Pancreas (tissue), 10 donors: ENCODE results near the gene PHACTR3. TPM values are rescaled to one million over a fixed set of nuclear protein-coding genes. Genes with fewer than 3 reads are reported as not detected.
"Not testable (repeated sequence)": the region's sequence is repeated elsewhere in the genome, so short reads cannot be mapped to it uniquely, and the experiment has no call there.

Source experiments
- ATAC-seq, 4 donors: fragments of 200-7000 bp; cut with Tn5 transposase; one replicate each; pipeline versions ENCODE4 v1.8.0 to v1.9.1; 2020; ENCODE audit warnings: mild to moderate bottlenecking in 4 of 4, moderate library complexity in 4 of 4
- DNase-seq, 6 donors: peaks; one replicate each; pipeline ENCODE4 v3.0.0-alpha.2; 2020
- FAIRE-seq: peaks from 2 replicates; lab custom pipeline; 2012; peaks lifted over from hg19 to GRCh38; lab: Jason Lieb, UNC
- H3K27ac ChIP-seq, 4 donors: fragments of 200-600 bp; sonication (generic); 1 replicate in 3 of 4; 2 replicates in 1 of 4; pipeline versions ENCODE4 v1.5.0 to v1.8.0; 2020
- H3K27me3 ChIP-seq, 4 donors: fragments of 200-600 bp; one replicate each; pipeline ENCODE4 v1.8.0; 2021
- H3K36me3 ChIP-seq, 3 donors: fragments of 200-600 bp; sonication (generic) in 1 of 3; one replicate each; pipeline versions ENCODE4 v1.5.0 to v1.8.0; 2020 to 2021
- H3K4me1 ChIP-seq, 3 donors: fragments of 200-600 bp; one replicate each; pipeline ENCODE4 v1.8.0; 2021
- H3K4me3 ChIP-seq, 4 donors: fragments of 200-600 bp; sonication (generic) in 2 of 4; one replicate each; pipeline versions ENCODE4 v1.5.0 to v1.8.0; 2020 to 2021
- H3K9me3 ChIP-seq, 4 donors: fragments of 200-600 bp; one replicate each; pipeline ENCODE4 v1.8.0; 2021
- WGBS, 2 donors: extraction: QIAGEN DNeasy Blood & Tissue Kit; methylation state at CpG; one replicate each; pipeline ENCODE4 v1.1.7; 2013; 5-methylcytosine and 5-hydroxymethylcytosine counted together
- intact Hi-C, 3 donors: fragments of 100-400 bp; cut with DNase I; formaldehyde crosslinking; loops; one replicate each; pipeline versions ENCODE4 v1.11.1 to v1.14.2; 2022
- polyA plus RNA-seq, 2 donors: library from polyadenylated mRNA; stranded (reverse); fragments of 200-250 nt; gene quantifications; one replicate each; pipeline ENCODE4 v1.2.3, GENCODE V29; 2013
- total RNA-seq, 6 donors: library from RNA; stranded (reverse); fragmentation: NEBNext Ultra II Directional in 4 of 6; extraction: Animal tissue kit (Norgen Biotek cat#: 25700) in 4 of 6; gene quantifications; one replicate each; pipeline versions ENCODE4 v1.2.1 to v1.2.4, GENCODE V29; 2021 to 2023
- TF ChIP-seq, protein P1 (sequence below), 4 donors: fragments of 200-600 bp; sonication (generic) in 3 of 4; IDR thresholded peaks; one replicate each; pipeline versions ENCODE4 v1.5.0 to v1.8.0; 2021; ENCODE audit warnings: antibody characterized with exemption in 4 of 4
- donor health status: healthy with polysubstance abuse.
- donor health status: DM: no; HTN: no; CAD: no; lungs with moderate emphysema.
- donor health status: DM: no; HTN: no; CAD: no.
- donor health status: control.
- donor health status: control.
- donor health status: Bipolar disorder and iron deficiency.
- donor health status: DM: yes; HTN: yes; CAD: no.
- donor health status: DM: no; HTN: no; CAD: no.
- donor health status: DM: no; HTN: no; CAD: no.
- donor health status: DM: yes; HTN: yes; CAD: no.

The PHACTR3 gene
- total and polyA plus RNA-seq, 8 donors = 0.14 to 1.5 (median 0.35) TPM; not detected in 3

DNA sequence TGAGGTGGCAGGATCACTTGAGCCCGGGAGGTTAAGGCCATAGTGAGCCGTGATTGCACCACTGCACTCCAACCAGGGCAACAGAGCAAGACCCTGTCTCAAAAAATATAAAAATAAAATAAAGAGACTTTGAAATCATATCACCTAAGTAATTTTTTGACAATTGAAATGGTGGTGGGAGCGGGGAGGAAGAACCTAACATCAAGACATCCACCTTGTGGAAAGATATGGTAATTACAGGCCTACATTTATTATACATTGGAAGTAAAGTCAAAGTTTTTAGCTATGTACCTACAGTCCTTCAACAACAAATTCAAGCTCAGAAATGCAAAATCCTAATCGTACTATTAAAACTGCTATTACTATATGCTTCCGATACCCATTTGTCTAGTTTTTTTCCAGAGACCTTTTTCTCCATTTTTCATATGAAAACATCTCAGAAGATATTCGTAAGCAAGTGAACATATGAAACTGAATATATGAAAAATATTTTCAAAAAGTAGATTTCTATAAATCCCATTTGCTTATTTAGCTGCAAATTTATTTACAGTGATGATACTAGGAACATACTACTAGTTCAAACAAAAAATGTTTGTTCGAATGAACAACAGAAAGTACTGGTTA is 245.8 kb downstream of the PHACTR3 start:
- FAIRE-seq (peak; percentile 69), DNase-seq (no peak), ATAC-seq (peak in 3 of 4 donors; percentile 62 to 66 (median 63))
- TF ChIP-seq, protein P1, sequence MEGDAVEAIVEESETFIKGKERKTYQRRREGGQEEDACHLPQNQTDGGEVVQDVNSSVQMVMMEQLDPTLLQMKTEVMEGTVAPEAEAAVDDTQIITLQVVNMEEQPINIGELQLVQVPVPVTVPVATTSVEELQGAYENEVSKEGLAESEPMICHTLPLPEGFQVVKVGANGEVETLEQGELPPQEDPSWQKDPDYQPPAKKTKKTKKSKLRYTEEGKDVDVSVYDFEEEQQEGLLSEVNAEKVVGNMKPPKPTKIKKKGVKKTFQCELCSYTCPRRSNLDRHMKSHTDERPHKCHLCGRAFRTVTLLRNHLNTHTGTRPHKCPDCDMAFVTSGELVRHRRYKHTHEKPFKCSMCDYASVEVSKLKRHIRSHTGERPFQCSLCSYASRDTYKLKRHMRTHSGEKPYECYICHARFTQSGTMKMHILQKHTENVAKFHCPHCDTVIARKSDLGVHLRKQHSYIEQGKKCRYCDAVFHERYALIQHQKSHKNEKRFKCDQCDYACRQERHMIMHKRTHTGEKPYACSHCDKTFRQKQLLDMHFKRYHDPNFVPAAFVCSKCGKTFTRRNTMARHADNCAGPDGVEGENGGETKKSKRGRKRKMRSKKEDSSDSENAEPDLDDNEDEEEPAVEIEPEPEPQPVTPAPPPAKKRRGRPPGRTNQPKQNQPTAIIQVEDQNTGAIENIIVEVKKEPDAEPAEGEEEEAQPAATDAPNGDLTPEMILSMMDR (IDR thresholded peaks at IDR 0.05) = peak in 3 of 4 donors; percentile 59 to 63 (median 60)
- H3K27ac ChIP-seq = no peak overlapping the region
- 71 to 76% methylated on average over 7 of the region's 7 CpGs for WGBS, 2 donors
- intact Hi-C loops = no loop called here
- no peak overlapping the region for H3K4me3 ChIP-seq
- no peaks in the 10 kb centered on the region for H3K36me3 ChIP-seq
- H3K27me3 ChIP-seq = no peaks in the 10 kb centered on the region
- H3K9me3 ChIP-seq = no peaks in the 10 kb centered on the region
- H3K4me1 ChIP-seq = no peaks in the 10 kb centered on the region

DNA sequence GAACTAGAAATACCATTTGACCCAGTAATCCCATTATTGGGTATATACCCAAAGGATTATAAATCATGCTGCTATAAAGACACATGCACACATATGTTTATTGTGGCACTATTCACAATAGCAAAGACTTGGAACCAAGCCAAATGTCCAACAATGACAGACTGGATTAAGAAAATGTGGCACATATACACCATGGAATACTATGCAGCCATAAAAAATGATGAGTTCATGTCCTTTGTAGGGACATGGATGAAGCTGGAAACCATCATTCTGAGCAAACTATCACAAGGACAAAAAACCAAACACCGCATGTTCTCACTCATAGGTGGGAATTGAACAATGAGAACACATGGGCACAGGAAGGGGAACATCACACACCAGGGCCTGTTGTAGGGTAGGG is 252.2 kb downstream of the PHACTR3 start:
- DNase-seq, H3K4me3 ChIP-seq, H3K36me3 ChIP-seq, ATAC-seq, H3K9me3 ChIP-seq, H3K4me1 ChIP-seq, H3K27ac ChIP-seq, H3K27me3 ChIP-seq, intact Hi-C loops, FAIRE-seq: not testable (repeated sequence)
- 100% methylated on average over 1 of the region's 1 CpG; no CpG with 5 or more reads in 1 of the 2 donors for whole genome bisulfite sequencing, 2 donors

DNA sequence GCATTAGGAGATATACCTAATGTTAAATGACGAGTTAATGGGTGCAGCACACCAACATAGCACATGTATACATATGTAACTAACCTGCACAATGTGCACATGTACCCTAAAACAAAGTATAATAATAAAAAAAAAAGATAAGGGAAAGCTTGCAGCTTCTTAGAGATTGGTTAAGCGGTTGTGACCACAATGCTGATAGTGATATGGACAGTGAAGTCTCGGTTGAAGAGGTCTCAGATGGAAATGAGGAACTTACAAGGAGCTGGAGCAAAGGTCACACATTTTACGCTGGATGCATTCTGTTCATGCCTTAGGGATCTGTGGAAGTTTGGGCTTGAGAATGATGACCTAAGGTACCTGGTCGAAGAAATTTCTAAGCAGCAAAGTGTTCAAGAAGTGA is 252.6 kb downstream of the PHACTR3 start:
- H3K36me3 ChIP-seq, H3K9me3 ChIP-seq, DNase-seq, FAIRE-seq, ATAC-seq, H3K27me3 ChIP-seq, H3K27ac ChIP-seq, H3K4me1 ChIP-seq, intact Hi-C loops, H3K4me3 ChIP-seq: not testable (repeated sequence)
- 93 to 94% methylated on average over 5 of the region's 5 CpGs for WGBS, 2 donors

DNA sequence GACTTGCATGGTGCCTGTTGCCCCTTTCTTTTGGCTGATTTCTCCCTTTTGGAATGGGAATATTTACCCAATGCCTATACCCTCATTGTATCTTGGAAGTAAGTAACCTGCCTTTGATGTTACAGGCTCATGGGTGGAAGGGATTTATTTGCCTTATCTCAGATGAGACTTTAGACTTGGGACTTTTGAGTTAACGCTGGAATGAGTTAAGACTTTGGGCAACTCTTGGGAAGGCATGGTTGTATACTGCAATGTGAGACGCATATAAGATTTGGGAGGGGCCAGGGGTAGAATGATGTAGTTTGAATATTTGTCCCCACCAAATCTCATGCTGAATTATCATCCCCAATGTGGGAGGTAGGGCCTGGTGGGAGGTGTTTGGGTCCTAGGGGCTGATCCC is 253.6 kb downstream of the PHACTR3 start:
- ATAC-seq (no peak), DNase-seq (no peak), FAIRE-seq (no peak)
- H3K36me3 ChIP-seq = no peaks in the 10 kb centered on the region
- no peaks in the 10 kb centered on the region for H3K9me3 ChIP-seq
- H3K4me1 ChIP-seq = no peaks in the 10 kb centered on the region
- TF ChIP-seq, protein P1 (IDR thresholded peaks at IDR 0.05) = no peak
- H3K27me3 ChIP-seq = no peaks in the 10 kb centered on the region
- H3K4me3 ChIP-seq = no peak overlapping the region
- WGBS, 2 donors = 94 to 96% methylated on average over 2 of the region's 2 CpGs
- no peak overlapping the region for H3K27ac ChIP-seq
- intact Hi-C loops = no loop called here

DNA sequence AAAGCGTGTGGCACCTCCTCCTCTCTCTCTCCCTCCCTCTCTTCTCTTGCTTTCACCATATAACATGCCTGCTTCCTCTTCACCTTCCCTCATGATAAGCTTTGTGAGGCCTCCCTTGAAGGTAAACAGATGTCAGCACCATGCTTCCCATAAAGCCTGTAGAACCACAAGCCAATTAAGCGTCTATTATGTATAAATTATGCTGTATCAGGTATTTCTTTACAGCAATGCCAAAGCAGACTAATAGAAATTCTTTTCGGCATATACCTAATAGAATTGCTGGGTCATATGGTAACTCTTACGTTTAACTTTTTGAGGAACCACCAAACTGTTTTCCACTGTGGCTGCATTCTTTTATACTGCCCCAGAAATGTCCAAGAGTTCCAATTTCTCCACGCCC is 254.1 kb downstream of the PHACTR3 start:
- Histone ChIP-seq H3K27ac (no peak overlapping the region), H3K9me3 (no peaks in the 10 kb centered on the region), H3K36me3 (no peaks in the 10 kb centered on the region), H3K4me3 (no peak overlapping the region), H3K27me3 (no peaks in the 10 kb centered on the region), H3K4me1 (no peaks in the 10 kb centered on the region)
- intact Hi-C loops = no loop called here
- FAIRE-seq = no peak
- no peak for DNase-seq
- TF ChIP-seq, protein P1 (IDR thresholded peaks at IDR 0.05) = no peak
- WGBS, 2 donors = 94 to 96% methylated on average over 5 of the region's 5 CpGs
- no peak for ATAC-seq

DNA sequence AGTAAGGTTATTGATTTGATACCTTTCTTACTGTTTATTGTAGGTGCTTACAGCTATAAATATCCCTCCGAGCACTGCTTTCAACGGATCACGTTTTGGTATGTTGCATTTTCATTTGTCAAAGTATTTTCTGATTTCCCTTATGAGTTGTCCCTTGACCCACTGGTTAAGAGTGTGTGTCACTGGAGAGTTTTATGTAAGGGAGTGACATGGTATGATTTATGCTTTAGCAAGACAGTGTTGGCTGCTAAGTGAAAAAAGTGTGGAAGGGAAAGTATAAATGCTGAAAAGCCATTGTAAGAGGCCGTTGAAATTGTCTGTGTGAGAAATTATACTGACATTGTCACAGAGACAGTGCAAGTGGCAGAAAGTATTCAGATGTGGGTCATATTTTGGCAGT is 257.1 kb downstream of the PHACTR3 start:
- Histone ChIP-seq H3K9me3 (no peaks in the 10 kb centered on the region), H3K4me1 (no peaks in the 10 kb centered on the region), H3K4me3 (no peak overlapping the region), H3K36me3 (no peaks in the 10 kb centered on the region), H3K27me3 (no peaks in the 10 kb centered on the region), H3K27ac (no peak overlapping the region)
- no peak for ATAC-seq
- WGBS, 2 donors = 86 to 91% methylated on average over 4 of the region's 4 CpGs
- intact Hi-C loops = no loop called here
- no peak for DNase-seq
- no peak for FAIRE-seq
- TF ChIP-seq, protein P1 (IDR thresholded peaks at IDR 0.05) = no peak
